HepG2 (cell line): ENCODE measurements around the gene ARL10. TPM values are rescaled to one million over a fixed set of nuclear protein-coding genes. Genes with fewer than 3 reads are reported as not detected.
A peak's percentile ranks its signal among the peaks of the same experiment; 100 is the strongest.

Source experiments
- JUN ChIP-seq: sonication (generic); formaldehyde crosslinking; IDR thresholded peaks from 2 replicates; pipeline ENCODE4 v1.4.0; 2020; ENCODE audit warnings: mild to moderate bottlenecking, missing genetic modification reagents
- MEIS2 ChIP-seq: sonication (generic); formaldehyde crosslinking; IDR thresholded peaks from 2 replicates; pipeline ENCODE4 v1.9.0; 2021; ENCODE audit warnings: mild to moderate bottlenecking, missing genetic modification reagents
- ONECUT2 ChIP-seq: sonication (generic); formaldehyde crosslinking; IDR thresholded peaks from 2 replicates; pipeline ENCODE4 v1.4.0; 2020; ENCODE audit warnings: missing genetic modification reagents
- TGIF2 ChIP-seq: IDR thresholded peaks from 2 replicates; pipeline ENCODE4 v1.6.1; 2016; ENCODE audit warnings: control low read depth, missing compliant biosample characterization
- THYN1 ChIP-seq: sonication (generic); formaldehyde crosslinking; IDR thresholded peaks from 2 replicates; pipeline ENCODE4 v1.8.1; 2023; ENCODE audit warnings: low read depth, mild to moderate bottlenecking, moderate library complexity, missing genetic modification reagents, borderline replicate concordance
- ZNF230 ChIP-seq: sonication (generic); formaldehyde crosslinking; IDR thresholded peaks from 2 replicates; pipeline ENCODE4 v1.4.0; 2020; ENCODE audit warnings: mild to moderate bottlenecking, missing genetic modification reagents
- ZNF441 ChIP-seq: sonication (generic); formaldehyde crosslinking; IDR thresholded peaks from 2 replicates; pipeline ENCODE4 v1.7.0; 2021; ENCODE audit warnings: missing genetic modification reagents, borderline replicate concordance
- ZNF484 ChIP-seq: sonication (generic); formaldehyde crosslinking; IDR thresholded peaks from 2 replicates; pipeline ENCODE4 v1.5.1; 2020; ENCODE audit warnings: mild to moderate bottlenecking, low read depth, missing genetic modification reagents, borderline replicate concordance
- ZNF614 ChIP-seq: IDR thresholded peaks from 2 replicates; pipeline ENCODE4 v1.6.1; 2018; ENCODE audit warnings: missing biosample characterization, missing genetic modification reagents, inconsistent platforms, borderline replicate concordance
- polyA plus RNA-seq, 8 experiments: library from polyadenylated mRNA; depleted of rRNA in 3 of 8; stranded (reverse) in 7 of 8; unstranded in 1 of 8; fragments of >200 nt; fragmentation: Illumina TruSeq in 4 of 8; extraction: Trizol in 4 of 8; gene quantifications; 2 replicates each; pipeline versions ENCODE4 v1.2.1 to v1.2.3, GENCODE V29; 2011 to 2016; ENCODE audit warnings: low read depth in 4 of 8, missing spikeins in 1 of 8, mixed read lengths in 1 of 8; ENCODE audit not compliant: insufficient read depth in 1 of 8
- total RNA-seq, 5 experiments: library from RNA; depleted of rRNA; stranded (reverse); fragments of >200 nt; fragmentation: Illumina TruSeq; extraction: Trizol; gene quantifications; 2 replicates each; pipeline ENCODE4 v1.2.3, GENCODE V29; 2016; ENCODE audit warnings: low read depth in 1 of 5
- TF ChIP-seq, protein P1 (sequence below): IDR thresholded peaks from 2 replicates; pipeline ENCODE4 v1.6.1; 2016; ENCODE audit warnings: missing compliant biosample characterization, missing genetic modification reagents, borderline replicate concordance
- TF ChIP-seq, protein P2 (sequence below): sonication (generic); formaldehyde crosslinking; IDR thresholded peaks from 2 replicates; pipeline ENCODE4 v1.4.0; 2020; ENCODE audit warnings: missing genetic modification reagents
- TF ChIP-seq, protein P3 (sequence below): sonication (generic); formaldehyde crosslinking; IDR thresholded peaks from 2 replicates; pipeline ENCODE4 v1.9.0; 2022; ENCODE audit warnings: low read depth, missing genetic modification reagents
- TF ChIP-seq, protein P4 (sequence below): sonication (generic); formaldehyde crosslinking; IDR thresholded peaks from 2 replicates; pipeline ENCODE4 v1.5.1; 2020; ENCODE audit warnings: mild to moderate bottlenecking, missing genetic modification reagents, borderline replicate concordance
- TF ChIP-seq, protein P5 (sequence below): IDR thresholded peaks from 2 replicates; pipeline ENCODE4 v1.6.1; 2016; ENCODE audit warnings: low read depth, control low read depth
- TF ChIP-seq, protein P6 (sequence below): sonication (generic); formaldehyde crosslinking; IDR thresholded peaks from 2 replicates; pipeline ENCODE4 v1.4.0; 2020; ENCODE audit warnings: missing genetic modification reagents, borderline replicate concordance

Gene ARL10
- total and polyA plus RNA-seq, 2 of the 13 experiments (the other 11 are each of a cell fraction or from before 2014, with no cell fraction given), result 0.18 to 0.50 TPM

DNA sequence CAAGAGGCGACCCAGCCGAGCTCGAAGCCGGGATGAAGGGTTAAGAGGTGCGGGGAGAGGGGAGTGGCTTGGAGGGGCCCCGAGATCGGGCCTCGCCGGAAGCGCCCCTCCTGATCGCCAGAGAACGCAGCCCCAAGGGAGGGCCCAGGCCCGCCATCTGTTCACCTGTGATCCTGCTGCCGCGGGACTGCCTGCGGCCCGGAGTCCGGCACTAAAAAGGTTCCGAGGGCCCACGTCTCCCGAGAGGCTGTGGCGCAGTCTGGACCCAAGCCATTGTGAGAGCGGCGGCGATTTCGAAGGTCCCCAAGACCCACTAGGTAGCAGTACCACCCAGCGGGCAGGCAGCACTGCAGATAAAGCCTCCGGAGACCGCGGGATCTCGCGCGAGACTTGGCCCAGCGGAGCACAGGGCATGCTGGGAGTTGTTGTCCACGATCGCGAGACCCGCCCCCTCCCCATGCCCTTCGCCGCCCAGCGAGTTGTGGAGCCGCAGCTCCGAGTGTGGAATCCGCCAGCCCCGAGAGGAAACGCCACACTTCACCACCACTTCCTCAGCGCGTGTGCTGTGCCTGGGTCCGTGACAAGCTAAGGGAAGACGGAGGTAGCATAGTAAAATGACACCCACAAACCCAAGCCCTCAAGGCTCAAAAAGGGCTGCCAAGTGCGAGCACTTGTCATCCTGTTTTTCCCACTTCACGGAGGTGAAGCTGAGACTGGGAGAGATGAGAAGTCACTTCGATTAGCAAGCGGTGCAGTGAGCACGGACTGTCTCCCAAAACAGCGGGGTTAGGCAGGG, 3.7 kb upstream of the ARL10 start, which contains the start of gene KIAA1191 (continued):
- no peak; the same call in 1 of the 2 replicates for TF ChIP-seq ZNF230 (CRISPR knock-in tag)
- peak; percentile 82; the same call in 1 of the 2 replicates for TF ChIP-seq ZNF614 (CRISPR knock-in tag)
- TF ChIP-seq ONECUT2 (CRISPR knock-in tag), result 0 out of 2 replicates have a peak, but pooled peaks have one; percentile 37
- no peak for TF ChIP-seq THYN1
- TF ChIP-seq, protein P1, sequence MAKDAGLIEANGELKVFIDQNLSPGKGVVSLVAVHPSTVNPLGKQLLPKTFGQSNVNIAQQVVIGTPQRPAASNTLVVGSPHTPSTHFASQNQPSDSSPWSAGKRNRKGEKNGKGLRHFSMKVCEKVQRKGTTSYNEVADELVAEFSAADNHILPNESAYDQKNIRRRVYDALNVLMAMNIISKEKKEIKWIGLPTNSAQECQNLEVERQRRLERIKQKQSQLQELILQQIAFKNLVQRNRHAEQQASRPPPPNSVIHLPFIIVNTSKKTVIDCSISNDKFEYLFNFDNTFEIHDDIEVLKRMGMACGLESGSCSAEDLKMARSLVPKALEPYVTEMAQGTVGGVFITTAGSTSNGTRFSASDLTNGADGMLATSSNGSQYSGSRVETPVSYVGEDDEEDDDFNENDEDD (CRISPR knock-in tag), result 0 out of 2 replicates have a peak, but pooled peaks have one; percentile 17
- TF ChIP-seq, protein P2, sequence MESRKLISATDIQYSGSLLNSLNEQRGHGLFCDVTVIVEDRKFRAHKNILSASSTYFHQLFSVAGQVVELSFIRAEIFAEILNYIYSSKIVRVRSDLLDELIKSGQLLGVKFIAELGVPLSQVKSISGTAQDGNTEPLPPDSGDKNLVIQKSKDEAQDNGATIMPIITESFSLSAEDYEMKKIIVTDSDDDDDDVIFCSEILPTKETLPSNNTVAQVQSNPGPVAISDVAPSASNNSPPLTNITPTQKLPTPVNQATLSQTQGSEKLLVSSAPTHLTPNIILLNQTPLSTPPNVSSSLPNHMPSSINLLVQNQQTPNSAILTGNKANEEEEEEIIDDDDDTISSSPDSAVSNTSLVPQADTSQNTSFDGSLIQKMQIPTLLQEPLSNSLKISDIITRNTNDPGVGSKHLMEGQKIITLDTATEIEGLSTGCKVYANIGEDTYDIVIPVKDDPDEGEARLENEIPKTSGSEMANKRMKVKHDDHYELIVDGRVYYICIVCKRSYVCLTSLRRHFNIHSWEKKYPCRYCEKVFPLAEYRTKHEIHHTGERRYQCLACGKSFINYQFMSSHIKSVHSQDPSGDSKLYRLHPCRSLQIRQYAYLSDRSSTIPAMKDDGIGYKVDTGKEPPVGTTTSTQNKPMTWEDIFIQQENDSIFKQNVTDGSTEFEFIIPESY (CRISPR knock-in tag), result peak; percentile 57; the same call in 1 of the 2 replicates
- 0 out of 2 replicates have a peak, but pooled peaks have one; percentile 42 for TF ChIP-seq JUN (CRISPR knock-in tag)
- TF ChIP-seq ZNF441 (CRISPR knock-in tag), result no peak
- TF ChIP-seq, protein P3, sequence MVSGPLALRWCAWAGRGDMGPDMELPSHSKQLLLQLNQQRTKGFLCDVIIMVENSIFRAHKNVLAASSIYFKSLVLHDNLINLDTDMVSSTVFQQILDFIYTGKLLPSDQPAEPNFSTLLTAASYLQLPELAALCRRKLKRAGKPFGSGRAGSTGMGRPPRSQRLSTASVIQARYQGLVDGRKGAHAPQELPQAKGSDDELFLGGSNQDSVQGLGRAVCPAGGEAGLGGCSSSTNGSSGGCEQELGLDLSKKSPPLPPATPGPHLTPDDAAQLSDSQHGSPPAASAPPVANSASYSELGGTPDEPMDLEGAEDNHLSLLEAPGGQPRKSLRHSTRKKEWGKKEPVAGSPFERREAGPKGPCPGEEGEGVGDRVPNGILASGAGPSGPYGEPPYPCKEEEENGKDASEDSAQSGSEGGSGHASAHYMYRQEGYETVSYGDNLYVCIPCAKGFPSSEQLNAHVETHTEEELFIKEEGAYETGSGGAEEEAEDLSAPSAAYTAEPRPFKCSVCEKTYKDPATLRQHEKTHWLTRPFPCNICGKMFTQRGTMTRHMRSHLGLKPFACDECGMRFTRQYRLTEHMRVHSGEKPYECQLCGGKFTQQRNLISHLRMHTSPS (CRISPR knock-in tag), result peak; percentile 66; the same call in 1 of the 2 replicates
- TF ChIP-seq TGIF2 (CRISPR knock-in tag), result no peak; the same call in 1 of the 2 replicates
- TF ChIP-seq, protein P4, sequence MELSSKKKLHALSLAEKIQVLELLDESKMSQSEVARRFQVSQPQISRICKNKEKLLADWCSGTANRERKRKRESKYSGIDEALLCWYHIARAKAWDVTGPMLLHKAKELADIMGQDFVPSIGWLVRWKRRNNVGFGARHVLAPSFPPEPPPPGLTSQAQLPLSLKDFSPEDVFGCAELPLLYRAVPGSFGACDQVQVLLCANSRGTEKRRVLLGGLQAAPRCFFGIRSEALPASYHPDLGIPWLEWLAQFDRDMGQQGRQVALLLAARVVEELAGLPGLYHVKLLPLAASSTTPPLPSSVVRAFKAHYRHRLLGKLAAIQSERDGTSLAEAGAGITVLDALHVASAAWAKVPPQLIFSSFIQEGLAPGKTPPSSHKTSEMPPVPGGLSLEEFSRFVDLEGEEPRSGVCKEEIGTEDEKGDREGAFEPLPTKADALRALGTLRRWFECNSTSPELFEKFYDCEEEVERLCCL (CRISPR knock-in tag), result no peak; the same call in 1 of the 2 replicates
- no peak for TF ChIP-seq ZNF484 (CRISPR knock-in tag)
- TF ChIP-seq, protein P5, sequence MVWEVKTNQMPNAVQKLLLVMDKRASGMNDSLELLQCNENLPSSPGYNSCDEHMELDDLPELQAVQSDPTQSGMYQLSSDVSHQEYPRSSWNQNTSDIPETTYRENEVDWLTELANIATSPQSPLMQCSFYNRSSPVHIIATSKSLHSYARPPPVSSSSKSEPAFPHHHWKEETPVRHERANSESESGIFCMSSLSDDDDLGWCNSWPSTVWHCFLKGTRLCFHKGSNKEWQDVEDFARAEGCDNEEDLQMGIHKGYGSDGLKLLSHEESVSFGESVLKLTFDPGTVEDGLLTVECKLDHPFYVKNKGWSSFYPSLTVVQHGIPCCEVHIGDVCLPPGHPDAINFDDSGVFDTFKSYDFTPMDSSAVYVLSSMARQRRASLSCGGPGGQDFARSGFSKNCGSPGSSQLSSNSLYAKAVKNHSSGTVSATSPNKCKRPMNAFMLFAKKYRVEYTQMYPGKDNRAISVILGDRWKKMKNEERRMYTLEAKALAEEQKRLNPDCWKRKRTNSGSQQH (CRISPR knock-in tag), result peak; percentile 55; the same call in 1 of the 2 replicates
- TF ChIP-seq, protein P6, sequence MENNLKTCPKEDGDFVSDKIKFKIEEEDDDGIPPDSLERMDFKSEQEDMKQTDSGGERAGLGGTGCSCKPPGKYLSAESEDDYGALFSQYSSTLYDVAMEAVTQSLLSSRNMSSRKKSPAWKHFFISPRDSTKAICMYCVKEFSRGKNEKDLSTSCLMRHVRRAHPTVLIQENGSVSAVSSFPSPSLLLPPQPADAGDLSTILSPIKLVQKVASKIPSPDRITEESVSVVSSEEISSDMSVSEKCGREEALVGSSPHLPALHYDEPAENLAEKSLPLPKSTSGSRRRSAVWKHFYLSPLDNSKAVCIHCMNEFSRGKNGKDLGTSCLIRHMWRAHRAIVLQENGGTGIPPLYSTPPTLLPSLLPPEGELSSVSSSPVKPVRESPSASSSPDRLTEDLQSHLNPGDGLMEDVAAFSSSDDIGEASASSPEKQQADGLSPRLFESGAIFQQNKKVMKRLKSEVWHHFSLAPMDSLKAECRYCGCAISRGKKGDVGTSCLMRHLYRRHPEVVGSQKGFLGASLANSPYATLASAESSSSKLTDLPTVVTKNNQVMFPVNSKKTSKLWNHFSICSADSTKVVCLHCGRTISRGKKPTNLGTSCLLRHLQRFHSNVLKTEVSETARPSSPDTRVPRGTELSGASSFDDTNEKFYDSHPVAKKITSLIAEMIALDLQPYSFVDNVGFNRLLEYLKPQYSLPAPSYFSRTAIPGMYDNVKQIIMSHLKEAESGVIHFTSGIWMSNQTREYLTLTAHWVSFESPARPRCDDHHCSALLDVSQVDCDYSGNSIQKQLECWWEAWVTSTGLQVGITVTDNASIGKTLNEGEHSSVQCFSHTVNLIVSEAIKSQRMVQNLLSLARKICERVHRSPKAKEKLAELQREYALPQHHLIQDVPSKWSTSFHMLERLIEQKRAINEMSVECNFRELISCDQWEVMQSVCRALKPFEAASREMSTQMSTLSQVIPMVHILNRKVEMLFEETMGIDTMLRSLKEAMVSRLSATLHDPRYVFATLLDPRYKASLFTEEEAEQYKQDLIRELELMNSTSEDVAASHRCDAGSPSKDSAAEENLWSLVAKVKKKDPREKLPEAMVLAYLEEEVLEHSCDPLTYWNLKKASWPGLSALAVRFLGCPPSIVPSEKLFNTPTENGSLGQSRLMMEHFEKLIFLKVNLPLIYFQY (CRISPR knock-in tag), result peak; percentile 89
- TF ChIP-seq MEIS2 (CRISPR knock-in tag), result peak; percentile 57; the same call in 1 of the 2 replicates
